ENCODE data around the gene SLC5A9.
"Not testable (repeated sequence)": the region's sequence is repeated elsewhere in the genome, so short reads cannot be mapped to it uniquely, and the experiment has no call there.

The SLC5A9 gene

GRCh38 chr1:48242141-48242736 is 19.7 kb downstream of the SLC5A9 start:
- no peak for DNase-seq (ENCODE audit: low read depth in 2 of 2)

GRCh38 chr1:48245106-48245505 is 22.6 kb downstream of the SLC5A9 start:
- DNase-seq (ENCODE audit: low read depth in 2 of 2): no peak

- DNase-seq (ENCODE audit: low read depth in 2 of 2): no peak
Measured at GRCh38 chr1:48246727-48247126, 24.2 kb downstream of the SLC5A9 start.

- no peak for DNase-seq (ENCODE audit: low read depth in 2 of 2)
Measured at GRCh38 chr1:48248356-48248755, 25.8 kb downstream of the SLC5A9 start.

- DNase-seq (ENCODE audit: low read depth in 2 of 2): no peak
Measured at GRCh38 chr1:48249868-48250267, 27.4 kb downstream of the SLC5A9 start.

- DNase-seq (ENCODE audit: low read depth in 2 of 2): no peak
Measured at GRCh38 chr1:48250572-48250971, 28.1 kb downstream of the SLC5A9 start.

GRCh38 chr1:48251323-48251722 is 28.8 kb downstream of the SLC5A9 start:
- DNase-seq (ENCODE audit: low read depth in 2 of 2): no peak

GRCh38 chr1:48251821-48252220 is 29.3 kb downstream of the SLC5A9 start:
- DNase-seq (ENCODE audit: low read depth in 2 of 2): no peak

- DNase-seq (ENCODE audit: low read depth in 2 of 2): no peak
Measured at GRCh38 chr1:48254254-48254653, 31.7 kb downstream of the SLC5A9 start.

- DNase-seq (ENCODE audit: low read depth in 2 of 2): no peak
Measured at GRCh38 chr1:48258106-48258505, 35.6 kb downstream of the SLC5A9 start.

- DNase-seq (ENCODE audit: low read depth in 2 of 2): no peak
Measured at GRCh38 chr1:48261881-48262400, 39.4 kb downstream of the SLC5A9 start.

- DNase-seq (ENCODE audit: low read depth in 2 of 2): no peak
Measured at GRCh38 chr1:48263041-48263440, 40.5 kb downstream of the SLC5A9 start.

GRCh38 chr1:48266576-48266975 is 44.1 kb downstream of the SLC5A9 start:
- DNase-seq (ENCODE audit: low read depth in 2 of 2): no peak

GRCh38 chr1:48277437-48277836 is 54.9 kb downstream of the SLC5A9 start:
- DNase-seq (ENCODE audit: low read depth in 2 of 2): not testable (repeated sequence)

- not testable (repeated sequence) for DNase-seq (ENCODE audit: low read depth in 2 of 2)
Measured at GRCh38 chr1:48282329-48282728, 59.8 kb downstream of the SLC5A9 start.

GRCh38 chr1:48284696-48285420 is 62.3 kb downstream of the SLC5A9 start:
- not testable (repeated sequence) for DNase-seq (ENCODE audit: low read depth in 2 of 2)

- no peak for DNase-seq (ENCODE audit: low read depth in 2 of 2)
Measured at GRCh38 chr1:48285525-48285924, 63.0 kb downstream of the SLC5A9 start.

- DNase-seq (ENCODE audit: low read depth in 2 of 2): no peak
Measured at GRCh38 chr1:48291421-48291820, 68.9 kb downstream of the SLC5A9 start.

GRCh38 chr1:48292706-48293105 is 70.2 kb downstream of the SLC5A9 start:
- DNase-seq (ENCODE audit: low read depth in 2 of 2): no peak

GRCh38 chr1:48294094-48294493 is 71.6 kb downstream of the SLC5A9 start:
- DNase-seq (ENCODE audit: low read depth in 2 of 2): not testable (repeated sequence)

GRCh38 chr1:48294656-48295055 is 72.1 kb downstream of the SLC5A9 start:
- no peak for DNase-seq (ENCODE audit: low read depth in 2 of 2)
